H9 (cell line): ENCODE data around the gene ACTN2. TPM values are rescaled to one million over a fixed set of nuclear protein-coding genes. Genes with fewer than 3 reads are reported as not detected.

Experiments used
- DNase-seq: peaks from one replicate; pipeline ENCODE4 v3.0.0-alpha.2; 2017
- H2AFZ ChIP-seq: one replicate; pipeline ENCODE4 v1.6.1; 2013; ENCODE audit warnings: mild to moderate bottlenecking, low read length, control low read depth, moderate library complexity
- H2AK5ac ChIP-seq: 2 replicates; pipeline ENCODE4 v1.6.1; 2013; ENCODE audit warnings: low read length, control low read depth, mixed read lengths; ENCODE audit not compliant: insufficient read length
- H2BK120ac ChIP-seq: one replicate; pipeline ENCODE4 v1.6.1; 2013; ENCODE audit warnings: low read depth, mild to moderate bottlenecking, low read length, control low read depth, inconsistent platforms; ENCODE audit not compliant: poor library complexity, severe bottlenecking
- H2BK12ac ChIP-seq: 2 replicates; pipeline ENCODE4 v1.6.1; 2013; ENCODE audit warnings: low read length, control low read depth, mixed read lengths, low read depth; ENCODE audit not compliant: insufficient read length
- H2BK15ac ChIP-seq: 2 replicates; pipeline ENCODE4 v1.6.1; 2013; ENCODE audit warnings: low read depth, low read length, control low read depth
- H2BK20ac ChIP-seq: one replicate; pipeline ENCODE4 v1.6.1; 2013; ENCODE audit warnings: low read depth, mild to moderate bottlenecking, low read length, control low read depth, inconsistent platforms; ENCODE audit not compliant: poor library complexity, severe bottlenecking
- H2BK5ac ChIP-seq: 2 replicates; pipeline ENCODE4 v1.6.1; 2013; ENCODE audit warnings: low read length, control low read depth, mixed read lengths; ENCODE audit not compliant: insufficient read length
- H3K14ac ChIP-seq: 2 replicates; pipeline ENCODE4 v1.6.1; 2013; ENCODE audit warnings: low read length, control low read depth; ENCODE audit not compliant: insufficient read depth
- H3K18ac ChIP-seq: 2 replicates; pipeline ENCODE4 v1.6.1; 2013; ENCODE audit warnings: low read depth, mild to moderate bottlenecking, mixed read lengths, low read length, control low read depth; ENCODE audit not compliant: insufficient read length
- H3K23ac ChIP-seq: 2 replicates; pipeline ENCODE4 v1.6.1; 2013; ENCODE audit warnings: low read length, control low read depth, mixed read lengths, low read depth; ENCODE audit not compliant: insufficient read length
- H3K23me2 ChIP-seq: 2 replicates; pipeline ENCODE4 v1.6.1; 2013; ENCODE audit warnings: low read depth, mild to moderate bottlenecking, mixed read lengths, low read length, control low read depth; ENCODE audit not compliant: insufficient read length, poor library complexity, severe bottlenecking
- H3K27ac ChIP-seq: 2 replicates; pipeline ENCODE4 v1.5.1; 2013; ENCODE audit warnings: low read length, control low read depth, mixed read lengths, low read depth; ENCODE audit not compliant: insufficient read length
- H3K27me3 ChIP-seq: 2 replicates; pipeline ENCODE4 v1.6.1; 2013; ENCODE audit warnings: low read length, control low read depth, inconsistent platforms; ENCODE audit not compliant: insufficient read depth
- H3K4ac ChIP-seq: 2 replicates; pipeline ENCODE4 v1.6.1; 2013; ENCODE audit warnings: low read depth, mild to moderate bottlenecking, control low read depth, inconsistent platforms, low read length, moderate library complexity
- H3K4me1 ChIP-seq: 2 replicates; pipeline ENCODE4 v1.6.1; 2013; ENCODE audit warnings: low read length, control low read depth, inconsistent platforms; ENCODE audit not compliant: insufficient read depth
- H3K4me2 ChIP-seq: 2 replicates; pipeline ENCODE4 v1.6.1; 2013; ENCODE audit warnings: low read length, control low read depth, mixed read lengths; ENCODE audit not compliant: insufficient read length, insufficient read depth
- H3K56ac ChIP-seq: 2 replicates; pipeline ENCODE4 v1.6.1; 2013; ENCODE audit warnings: low read depth, mild to moderate bottlenecking, mixed read lengths, low read length, control low read depth; ENCODE audit not compliant: insufficient read length
- H3K79me1 ChIP-seq: 2 replicates; pipeline ENCODE4 v1.6.1; 2013; ENCODE audit warnings: low read depth, mild to moderate bottlenecking, moderate library complexity, low read length, control low read depth, inconsistent platforms; ENCODE audit not compliant: insufficient read depth, poor library complexity, severe bottlenecking
- H3K79me2 ChIP-seq: 2 replicates; pipeline ENCODE4 v1.6.1; 2013; ENCODE audit warnings: low read length, control low read depth, inconsistent platforms; ENCODE audit not compliant: insufficient read depth
- H3K9ac ChIP-seq: 2 replicates; pipeline ENCODE4 v1.6.1; 2013; ENCODE audit warnings: low read length, control low read depth, mixed read lengths; ENCODE audit not compliant: insufficient read length; ENCODE audit errors: extremely low read depth
- H3K9me3 ChIP-seq: one replicate; pipeline ENCODE4 v1.6.1; 2013; ENCODE audit warnings: low read depth, low read length, inconsistent platforms; ENCODE audit not compliant: control insufficient read depth
- H3T11ph ChIP-seq: one replicate; pipeline ENCODE4 v1.6.1; 2013; ENCODE audit warnings: mild to moderate bottlenecking, low read length, control low read depth, inconsistent platforms
- H4K20me1 ChIP-seq: one replicate; pipeline ENCODE4 v1.6.1; 2013; ENCODE audit not compliant: control insufficient read depth, insufficient read length, insufficient read depth
- H4K5ac ChIP-seq: 2 replicates; pipeline ENCODE4 v1.6.1; 2013; ENCODE audit warnings: low read depth, mild to moderate bottlenecking, mixed read lengths, low read length, control low read depth; ENCODE audit not compliant: insufficient read length
- H4K8ac ChIP-seq: replicated peaks from 2 replicates; pipeline ENCODE4 v1.6.1; 2013; ENCODE audit warnings: low read length, control low read depth, mixed read lengths, low read depth; ENCODE audit not compliant: insufficient read length
- H4K91ac ChIP-seq: 2 replicates; pipeline ENCODE4 v1.6.1; 2013; ENCODE audit warnings: low read depth, mild to moderate bottlenecking, moderate library complexity, mixed read lengths, low read length, control low read depth; ENCODE audit not compliant: insufficient read length
- H3K27ac Mint-ChIP-seq, 3 experiments: 2 replicates in 2 of 3; 3 replicates in 1 of 3; pipeline ENCODE4 v1.8.0; 2020 to 2021; ENCODE audit warnings: mixed read lengths in 3 of 3, mild to moderate bottlenecking in 1 of 3, moderate library complexity in 1 of 3
- H3K27me3 Mint-ChIP-seq: 2 replicates; pipeline ENCODE4 v1.8.0; 2021; ENCODE audit warnings: low read depth, mild to moderate bottlenecking, moderate library complexity, mixed read lengths
- H3K36me3 Mint-ChIP-seq, 3 experiments: 2 replicates in 2 of 3; 3 replicates in 1 of 3; pipeline ENCODE4 v1.8.0; 2020 to 2021; ENCODE audit warnings: low read depth in 3 of 3, mixed read lengths in 3 of 3; ENCODE audit not compliant: insufficient read depth in 1 of 3
- H3K4me1 Mint-ChIP-seq, 2 experiments: 2 replicates each; pipeline ENCODE4 v1.8.0; 2020; ENCODE audit warnings: mixed read lengths in 2 of 2
- H3K4me3 Mint-ChIP-seq, 2 experiments: 2 replicates in 1 of 2; 3 replicates in 1 of 2; pipeline ENCODE4 v1.8.0; 2020 to 2021; ENCODE audit warnings: mild to moderate bottlenecking in 2 of 2, mixed read lengths in 2 of 2, moderate library complexity in 1 of 2
- H3K9me3 Mint-ChIP-seq, 2 experiments: 2 replicates in 1 of 2; 3 replicates in 1 of 2; pipeline ENCODE4 v1.8.0; 2020; ENCODE audit warnings: mild to moderate bottlenecking in 2 of 2, mixed read lengths in 2 of 2, moderate library complexity in 1 of 2
- WGBS: extraction: QIAGEN DNeasy Blood & Tissue Kit; methylation state at CpG from one replicate; pipeline ENCODE4 v1.1.7; 2013; ENCODE audit warnings: missing lambda C conversion rate, low lambda C conversion rate, mixed read lengths; ENCODE audit not compliant: insufficient read length; ENCODE audit errors: extremely low coverage; 5-methylcytosine and 5-hydroxymethylcytosine counted together
- total RNA-seq: library from RNA; stranded (reverse); gene quantifications from 2 replicates; pipeline ENCODE4 v1.2.1, GENCODE V29; 2021
- TF ChIP-seq, protein P1 (sequence below): fragments of 200-600 bp; sonication (generic); conservative IDR thresholded peaks from 3 replicates; pipeline ENCODE4 v1.8.0; 2021; ENCODE audit warnings: antibody characterized with exemption, mild to moderate bottlenecking

ACTN2 gene
- total RNA-seq, 1 experiment from 2014 or later: 2.3 TPM

DNA sequence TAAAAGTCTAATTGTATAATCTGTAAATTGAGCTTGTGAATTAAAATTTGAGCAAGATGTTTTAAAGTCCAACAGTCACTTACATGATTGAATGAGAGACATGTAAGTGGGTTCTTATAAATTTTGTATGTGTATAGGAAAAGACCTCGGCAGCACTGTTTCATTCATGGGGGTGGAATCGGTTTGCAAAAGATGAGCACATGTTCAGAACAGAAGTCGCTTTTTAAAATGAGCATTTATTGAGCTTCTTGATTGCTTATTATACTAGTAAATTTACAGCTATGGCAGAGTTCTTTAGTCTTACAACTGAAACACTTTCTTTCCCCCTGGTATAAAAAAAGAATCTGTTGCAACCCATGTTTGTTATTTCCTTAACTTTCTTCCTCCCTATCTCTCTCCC lies 33.9 kb downstream of the ACTN2 start:
- no peak overlapping the region for H2BK5ac ChIP-seq
- H3K9me3 ChIP-seq: no peaks in the 10 kb centered on the region
- TF ChIP-seq, protein P1, sequence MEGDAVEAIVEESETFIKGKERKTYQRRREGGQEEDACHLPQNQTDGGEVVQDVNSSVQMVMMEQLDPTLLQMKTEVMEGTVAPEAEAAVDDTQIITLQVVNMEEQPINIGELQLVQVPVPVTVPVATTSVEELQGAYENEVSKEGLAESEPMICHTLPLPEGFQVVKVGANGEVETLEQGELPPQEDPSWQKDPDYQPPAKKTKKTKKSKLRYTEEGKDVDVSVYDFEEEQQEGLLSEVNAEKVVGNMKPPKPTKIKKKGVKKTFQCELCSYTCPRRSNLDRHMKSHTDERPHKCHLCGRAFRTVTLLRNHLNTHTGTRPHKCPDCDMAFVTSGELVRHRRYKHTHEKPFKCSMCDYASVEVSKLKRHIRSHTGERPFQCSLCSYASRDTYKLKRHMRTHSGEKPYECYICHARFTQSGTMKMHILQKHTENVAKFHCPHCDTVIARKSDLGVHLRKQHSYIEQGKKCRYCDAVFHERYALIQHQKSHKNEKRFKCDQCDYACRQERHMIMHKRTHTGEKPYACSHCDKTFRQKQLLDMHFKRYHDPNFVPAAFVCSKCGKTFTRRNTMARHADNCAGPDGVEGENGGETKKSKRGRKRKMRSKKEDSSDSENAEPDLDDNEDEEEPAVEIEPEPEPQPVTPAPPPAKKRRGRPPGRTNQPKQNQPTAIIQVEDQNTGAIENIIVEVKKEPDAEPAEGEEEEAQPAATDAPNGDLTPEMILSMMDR: no peak
- H3K56ac ChIP-seq: no peak overlapping the region
- Mint-ChIP-seq H3K27ac (peak overlapping the region in 1 of 3 experiments; percentile 5; a peak in 1 of 7 replicates), H3K27me3 (no peaks in the 10 kb centered on the region), H3K4me3 (no peak overlapping the region), H3K9me3 (no peaks in the 10 kb centered on the region), H3K36me3 (no peaks in the 10 kb centered on the region; a peak in 1 of 7 replicates), H3K4me1 (no peaks in the 10 kb centered on the region)
- H2AFZ ChIP-seq: no peak overlapping the region
- no peak overlapping the region for H3K23ac ChIP-seq
- H4K8ac ChIP-seq: no peak overlapping the region
- no peak overlapping the region for H3K14ac ChIP-seq
- H2BK15ac ChIP-seq: no peak overlapping the region
- H2AK5ac ChIP-seq: no peak overlapping the region
- no peaks in the 10 kb centered on the region for H4K20me1 ChIP-seq
- no peak overlapping the region for H2BK120ac ChIP-seq
- H4K5ac ChIP-seq: no peak overlapping the region
- no peak overlapping the region for H3T11ph ChIP-seq
- H3K79me2 ChIP-seq: no peaks in the 10 kb centered on the region
- no peaks in the 10 kb centered on the region for H3K4me1 ChIP-seq
- no peak overlapping the region for H3K4ac ChIP-seq
- DNase-seq: no peak
- no peak overlapping the region for H3K18ac ChIP-seq
- H3K23me2 ChIP-seq: no peaks in the 10 kb centered on the region
- H3K27me3 ChIP-seq: no peaks in the 10 kb centered on the region
- no peak overlapping the region for H4K91ac ChIP-seq
- WGBS: no CpG with 5 or more reads among the region's 3 CpGs
- H3K4me2 ChIP-seq: no peak overlapping the region
- no peaks in the 10 kb centered on the region for H3K79me1 ChIP-seq
- no peak overlapping the region for H3K27ac ChIP-seq
- H2BK20ac ChIP-seq: no peak overlapping the region
- H3K9ac ChIP-seq: no peak overlapping the region
- no peak overlapping the region for H2BK12ac ChIP-seq
